GM12878 (cell line): ENCODE measurements around the gene LMTK2. TPM values are rescaled to one million over a fixed set of nuclear protein-coding genes. Genes with fewer than 3 reads are reported as not detected.

Source experiments
- ATAC-seq: fragments of 200-7000 bp; cut with Tn5 transposase; 3 replicates; pipeline ENCODE4 v1.9.1; 2020; ENCODE audit warnings: mild to moderate bottlenecking, moderate library complexity
- BruUV-seq: library from RNA; stranded (reverse); fragments of 400-500 nt; replicated peaks from 2 replicates; lab custom pipeline; 2021; lab: Mats Ljungman, UMichigan
- CTCF ChIA-PET: fragments of 300-600 bp; sonication (Branson Sonifier 250); formaldehyde crosslinking; extraction: SDS; loops from one replicate; lab custom pipeline; 2021; ENCODE audit warnings: inconsistent platforms; lab: Yijun Ruan, JAX
- POLR2A ChIA-PET: fragments of 350-600 bp; formaldehyde crosslinking; extraction: SDS; loops from one replicate; lab custom pipeline; 2021; ENCODE audit warnings: inconsistent platforms; lab: Charles Lee
- RAD21 ChIA-PET: fragments of 300-600 bp; sonication (Branson Sonifier 250); formaldehyde crosslinking; loops from one replicate; lab custom pipeline; 2023; ENCODE audit warnings: antibody characterized with exemption; ENCODE audit not compliant: unreplicated experiment; lab: Charles Lee
- SMC1A ChIA-PET: fragments of 300-600 bp; sonication (Branson Sonifier 250); formaldehyde crosslinking; loops from one replicate; lab custom pipeline; 2023; ENCODE audit not compliant: unreplicated experiment, uncharacterized antibody; lab: Charles Lee
- DNase-seq: peaks from one replicate; pipeline ENCODE4 v3.0.0-alpha.2; 2011; ENCODE audit warnings: low read depth, low spot score
- FAIRE-seq: peaks from 3 replicates; lab custom pipeline; 2011; peaks lifted over from hg19 to GRCh38; lab: Jason Lieb, UNC
- H2AFZ ChIP-seq: 2 replicates; pipeline ENCODE4 v1.6.0; 2011; ENCODE audit warnings: low read depth, low read length, control low read depth; ENCODE audit not compliant: control insufficient read depth
- H3K27ac ChIP-seq: 2 replicates; pipeline ENCODE4 v1.5.1; 2011; ENCODE audit warnings: control low read depth; ENCODE audit not compliant: control insufficient read depth, insufficient read depth
- H3K27me3 ChIP-seq, 2 experiments: replicated peaks in 1 of 2; 2 replicates each; pipeline versions ENCODE4 v1.6.0 to v1.6.1; 2011; ENCODE audit warnings: low read length in 1 of 2; ENCODE audit not compliant: control insufficient read depth in 2 of 2, insufficient read depth in 2 of 2
- H3K36me3 ChIP-seq, 2 experiments: 2 replicates each; pipeline ENCODE4 v1.5.1; 2011; ENCODE audit warnings: low read length in 1 of 2; ENCODE audit not compliant: control insufficient read depth in 2 of 2, insufficient read depth in 2 of 2
- H3K4me1 ChIP-seq: 2 replicates; pipeline ENCODE4 v1.6.1; 2011; ENCODE audit warnings: mild to moderate bottlenecking, low read length, moderate library complexity, mixed read lengths; ENCODE audit not compliant: control insufficient read depth, insufficient read depth
- H3K4me2 ChIP-seq: 2 replicates; pipeline ENCODE4 v1.6.0; 2011; ENCODE audit warnings: control low read depth; ENCODE audit not compliant: control insufficient read depth, insufficient read depth
- H3K4me3 ChIP-seq: fragments of 200-600 bp; sonication (generic); 2 replicates; pipeline ENCODE4 v1.5.1; 2016
- H3K79me2 ChIP-seq: 2 replicates; pipeline ENCODE4 v1.6.0; 2011; ENCODE audit warnings: low read length; ENCODE audit not compliant: control insufficient read depth, insufficient read depth
- H3K9ac ChIP-seq: 2 replicates; pipeline ENCODE4 v1.8.0; 2011; ENCODE audit warnings: low read length, control low read depth, mixed read lengths; ENCODE audit not compliant: control insufficient read depth, insufficient read depth
- H3K9me3 ChIP-seq: replicated peaks from 3 replicates; pipeline ENCODE4 v1.5.1; 2011; ENCODE audit warnings: mild to moderate bottlenecking, low read length; ENCODE audit not compliant: control insufficient read depth, insufficient read depth
- H4K20me1 ChIP-seq: 2 replicates; pipeline ENCODE4 v1.6.0; 2011; ENCODE audit not compliant: control insufficient read depth, insufficient read depth
- CBX5 ChIP-seq: sonication (generic); IDR thresholded peaks from 2 replicates; pipeline ENCODE4 v1.6.1; 2016; ENCODE audit warnings: low read depth, moderate library complexity, mild to moderate bottlenecking, inconsistent platforms
- IRF4 ChIP-seq: IDR thresholded peaks from 2 replicates; pipeline ENCODE4 v1.6.1; 2011; ENCODE audit warnings: low read depth, low read length
- KDM1A ChIP-seq: fragments of 200-600 bp; sonication (generic); IDR thresholded peaks from 2 replicates; pipeline ENCODE4 v1.6.1; 2016; ENCODE audit warnings: borderline replicate concordance
- MTA3 ChIP-seq: IDR thresholded peaks from 2 replicates; pipeline ENCODE4 v1.6.1; 2012; ENCODE audit warnings: low read length, inconsistent platforms, borderline replicate concordance
- NR2C1 ChIP-seq: fragments of 450-650 bp; IDR thresholded peaks from 2 replicates; pipeline ENCODE4 v1.6.1; 2017; ENCODE audit warnings: antibody characterized with exemption, mild to moderate bottlenecking, moderate library complexity
- RUNX3 ChIP-seq: IDR thresholded peaks from 2 replicates; pipeline ENCODE4 v1.6.1; 2012; ENCODE audit warnings: low read length, inconsistent platforms
- SUPT20H ChIP-seq: IDR thresholded peaks from 2 replicates; pipeline ENCODE4 v1.6.1; 2011; ENCODE audit warnings: low read depth, mild to moderate bottlenecking, low read length, moderate library complexity, borderline replicate concordance; ENCODE audit not compliant: control insufficient read depth
- WGBS: methylation state at CpG from one replicate; pipeline ENCODE4 v1.1.6; 2016; ENCODE audit warnings: low lambda C conversion rate; ENCODE audit not compliant: insufficient replicate concordance, insufficient coverage; ENCODE audit errors: missing lambda C conversion rate; 5-methylcytosine and 5-hydroxymethylcytosine counted together
- in situ Hi-C: fragments of 300-500 bp; cut with MboI; formaldehyde crosslinking; loops from 9 replicates; pipeline ENCODE4 v1.14.3; 2018; ENCODE audit warnings: mixed read lengths
- intact Hi-C: fragments of 100-400 bp; cut with micrococcal nuclease; formaldehyde crosslinking; loops from one replicate; pipeline ENCODE4 v1.14.2; 2022; ENCODE audit not compliant: unreplicated experiment
- polyA plus RNA-seq, 11 experiments: library from polyadenylated mRNA; depleted of rRNA in 4 of 11; unstranded in 6 of 11; stranded (reverse) in 5 of 11; fragments of >200 nt; fragmentation: Nextera tagmentation in 4 of 11; fragmentation: Illumina TruSeq in 1 of 11; extraction: Ambion mirVana in 4 of 11; extraction: Trizol in 1 of 11; gene quantifications; 1 replicate in 1 of 11; 2 replicates in 10 of 11; pipeline versions ENCODE4 v1.2.1 to v1.2.3, GENCODE V29; 2011 to 2016; ENCODE audit warnings: inconsistent platforms in 2 of 11, missing spikeins in 2 of 11, low read depth in 1 of 11
- total RNA-seq, 4 experiments: library from RNA; depleted of rRNA in 3 of 4; stranded (reverse); fragments of >200 nt in 3 of 4; fragmentation: Illumina TruSeq in 1 of 4; extraction: Trizol in 1 of 4; gene quantifications; 2 replicates each; pipeline versions ENCODE4 v1.2.1 to v1.2.3, GENCODE V29; 2013 to 2021
- TF ChIP-seq, protein P1 (sequence below): fragments of 150-350 bp; IDR thresholded peaks from 2 replicates; pipeline ENCODE4 v1.6.1; 2014; ENCODE audit warnings: mild to moderate bottlenecking, low read depth, low read length
- TF ChIP-seq, protein P2 (sequence below): IDR thresholded peaks from 2 replicates; pipeline ENCODE4 v1.6.1; 2012; ENCODE audit warnings: low read length, inconsistent platforms
- TF ChIP-seq, protein P3 (sequence below): fragments of 450-650 bp; conservative IDR thresholded peaks from 2 replicates; pipeline ENCODE4 v1.6.1; 2017; ENCODE audit warnings: mild to moderate bottlenecking, moderate library complexity
- TF ChIP-seq, protein P4 (sequence below): fragments of 450-650 bp; IDR thresholded peaks from 2 replicates; pipeline ENCODE4 v1.6.1; 2017; ENCODE audit warnings: mild to moderate bottlenecking, moderate library complexity
- TF ChIP-seq, protein P5 (sequence below): IDR thresholded peaks from 2 replicates; pipeline ENCODE4 v1.6.1; 2012; ENCODE audit warnings: low read depth, low read length, improper control_type of control experiment
- TF ChIP-seq, protein P6 (sequence below): fragments of 450-650 bp; IDR thresholded peaks from 2 replicates; pipeline ENCODE4 v1.6.1; 2016; ENCODE audit warnings: mild to moderate bottlenecking

Gene LMTK2
- total and polyA plus RNA-seq, 10 of the 15 experiments (the other 5 are each of a cell fraction or from before 2014, with no cell fraction given) = 0.68 to 8.7 (median 4.6) TPM

DNA sequence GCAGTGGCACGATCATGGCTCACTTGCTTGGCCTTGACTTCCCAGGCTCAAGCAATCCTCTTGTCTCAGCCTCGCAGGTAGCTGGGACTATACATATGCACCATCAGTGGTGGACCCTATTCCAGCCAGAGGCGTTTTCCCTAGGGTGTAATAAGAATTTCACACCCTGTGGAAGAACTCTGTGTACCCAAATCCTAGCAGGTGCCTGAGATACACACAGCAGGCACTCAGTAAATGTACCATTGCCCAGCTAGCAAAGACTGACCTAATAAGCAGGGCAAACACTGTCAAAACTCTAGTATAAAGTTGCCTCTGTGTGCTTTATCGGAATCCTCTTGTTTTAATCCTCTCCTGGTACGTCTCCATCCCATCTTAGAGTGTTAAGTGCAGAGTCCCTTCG, 70.9 kb downstream of the LMTK2 start:
- H2AFZ ChIP-seq = no peak overlapping the region
- H3K4me2 ChIP-seq = no peak overlapping the region
- H3K36me3 ChIP-seq = no peaks in the 10 kb centered on the region; a peak in 2 of 4 replicates
- no peaks in the 10 kb centered on the region for H4K20me1 ChIP-seq
- H3K9ac ChIP-seq = no peak overlapping the region
- ChIA-PET RAD21 (interaction anchor here (1.2 to 1.6 kb wide), 2 partner anchors 9 to 73 kb away, joined by 5 to 7 read pairs; no protein-coding TSS in a partner anchor), POLR2A (no interaction called here), CTCF (interaction anchor here (1.5 to 4.5 kb wide), 3 partner anchors 9 to 156 kb away, joined by 3 to 31 read pairs (median 12); no protein-coding TSS in a partner anchor), SMC1A (interaction anchor here (1.6 kb wide), 1 partner anchor 9 kb away, joined by 5 read pairs; no protein-coding TSS in a partner anchor)
- H3K4me1 ChIP-seq = no peaks in the 10 kb centered on the region
- FAIRE-seq (no peak), DNase-seq (no peak), ATAC-seq (no peak)
- H3K27me3 ChIP-seq = no peaks in the 10 kb centered on the region
- intact Hi-C loops (no loop called here), in situ Hi-C loops (no loop called here)
- BruUV-seq = no TSS peak
- WGBS = 96% methylated on average over 6 of the region's 6 CpGs
- H3K9me3 ChIP-seq = no peaks in the 10 kb centered on the region
- no peaks in the 10 kb centered on the region for H3K79me2 ChIP-seq
- no peak overlapping the region for H3K4me3 ChIP-seq
- no peak overlapping the region for H3K27ac ChIP-seq
- TF ChIP-seq, protein P1, sequence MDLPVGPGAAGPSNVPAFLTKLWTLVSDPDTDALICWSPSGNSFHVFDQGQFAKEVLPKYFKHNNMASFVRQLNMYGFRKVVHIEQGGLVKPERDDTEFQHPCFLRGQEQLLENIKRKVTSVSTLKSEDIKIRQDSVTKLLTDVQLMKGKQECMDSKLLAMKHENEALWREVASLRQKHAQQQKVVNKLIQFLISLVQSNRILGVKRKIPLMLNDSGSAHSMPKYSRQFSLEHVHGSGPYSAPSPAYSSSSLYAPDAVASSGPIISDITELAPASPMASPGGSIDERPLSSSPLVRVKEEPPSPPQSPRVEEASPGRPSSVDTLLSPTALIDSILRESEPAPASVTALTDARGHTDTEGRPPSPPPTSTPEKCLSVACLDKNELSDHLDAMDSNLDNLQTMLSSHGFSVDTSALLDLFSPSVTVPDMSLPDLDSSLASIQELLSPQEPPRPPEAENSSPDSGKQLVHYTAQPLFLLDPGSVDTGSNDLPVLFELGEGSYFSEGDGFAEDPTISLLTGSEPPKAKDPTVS = no peak
- TF ChIP-seq SUPT20H (no peak), IRF4 (no peak), KDM1A (no peak), RUNX3 (no peak), MTA3 (no peak), NR2C1 (no peak), CBX5 (no peak)
- TF ChIP-seq, protein P2, sequence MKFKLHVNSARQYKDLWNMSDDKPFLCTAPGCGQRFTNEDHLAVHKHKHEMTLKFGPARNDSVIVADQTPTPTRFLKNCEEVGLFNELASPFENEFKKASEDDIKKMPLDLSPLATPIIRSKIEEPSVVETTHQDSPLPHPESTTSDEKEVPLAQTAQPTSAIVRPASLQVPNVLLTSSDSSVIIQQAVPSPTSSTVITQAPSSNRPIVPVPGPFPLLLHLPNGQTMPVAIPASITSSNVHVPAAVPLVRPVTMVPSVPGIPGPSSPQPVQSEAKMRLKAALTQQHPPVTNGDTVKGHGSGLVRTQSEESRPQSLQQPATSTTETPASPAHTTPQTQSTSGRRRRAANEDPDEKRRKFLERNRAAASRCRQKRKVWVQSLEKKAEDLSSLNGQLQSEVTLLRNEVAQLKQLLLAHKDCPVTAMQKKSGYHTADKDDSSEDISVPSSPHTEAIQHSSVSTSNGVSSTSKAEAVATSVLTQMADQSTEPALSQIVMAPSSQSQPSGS = no peak
- TF ChIP-seq, protein P3, sequence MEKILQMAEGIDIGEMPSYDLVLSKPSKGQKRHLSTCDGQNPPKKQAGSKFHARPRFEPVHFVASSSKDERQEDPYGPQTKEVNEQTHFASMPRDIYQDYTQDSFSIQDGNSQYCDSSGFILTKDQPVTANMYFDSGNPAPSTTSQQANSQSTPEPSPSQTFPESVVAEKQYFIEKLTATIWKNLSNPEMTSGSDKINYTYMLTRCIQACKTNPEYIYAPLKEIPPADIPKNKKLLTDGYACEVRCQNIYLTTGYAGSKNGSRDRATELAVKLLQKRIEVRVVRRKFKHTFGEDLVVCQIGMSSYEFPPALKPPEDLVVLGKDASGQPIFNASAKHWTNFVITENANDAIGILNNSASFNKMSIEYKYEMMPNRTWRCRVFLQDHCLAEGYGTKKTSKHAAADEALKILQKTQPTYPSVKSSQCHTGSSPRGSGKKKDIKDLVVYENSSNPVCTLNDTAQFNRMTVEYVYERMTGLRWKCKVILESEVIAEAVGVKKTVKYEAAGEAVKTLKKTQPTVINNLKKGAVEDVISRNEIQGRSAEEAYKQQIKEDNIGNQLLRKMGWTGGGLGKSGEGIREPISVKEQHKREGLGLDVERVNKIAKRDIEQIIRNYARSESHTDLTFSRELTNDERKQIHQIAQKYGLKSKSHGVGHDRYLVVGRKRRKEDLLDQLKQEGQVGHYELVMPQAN = no peak
- TF ChIP-seq, protein P4, sequence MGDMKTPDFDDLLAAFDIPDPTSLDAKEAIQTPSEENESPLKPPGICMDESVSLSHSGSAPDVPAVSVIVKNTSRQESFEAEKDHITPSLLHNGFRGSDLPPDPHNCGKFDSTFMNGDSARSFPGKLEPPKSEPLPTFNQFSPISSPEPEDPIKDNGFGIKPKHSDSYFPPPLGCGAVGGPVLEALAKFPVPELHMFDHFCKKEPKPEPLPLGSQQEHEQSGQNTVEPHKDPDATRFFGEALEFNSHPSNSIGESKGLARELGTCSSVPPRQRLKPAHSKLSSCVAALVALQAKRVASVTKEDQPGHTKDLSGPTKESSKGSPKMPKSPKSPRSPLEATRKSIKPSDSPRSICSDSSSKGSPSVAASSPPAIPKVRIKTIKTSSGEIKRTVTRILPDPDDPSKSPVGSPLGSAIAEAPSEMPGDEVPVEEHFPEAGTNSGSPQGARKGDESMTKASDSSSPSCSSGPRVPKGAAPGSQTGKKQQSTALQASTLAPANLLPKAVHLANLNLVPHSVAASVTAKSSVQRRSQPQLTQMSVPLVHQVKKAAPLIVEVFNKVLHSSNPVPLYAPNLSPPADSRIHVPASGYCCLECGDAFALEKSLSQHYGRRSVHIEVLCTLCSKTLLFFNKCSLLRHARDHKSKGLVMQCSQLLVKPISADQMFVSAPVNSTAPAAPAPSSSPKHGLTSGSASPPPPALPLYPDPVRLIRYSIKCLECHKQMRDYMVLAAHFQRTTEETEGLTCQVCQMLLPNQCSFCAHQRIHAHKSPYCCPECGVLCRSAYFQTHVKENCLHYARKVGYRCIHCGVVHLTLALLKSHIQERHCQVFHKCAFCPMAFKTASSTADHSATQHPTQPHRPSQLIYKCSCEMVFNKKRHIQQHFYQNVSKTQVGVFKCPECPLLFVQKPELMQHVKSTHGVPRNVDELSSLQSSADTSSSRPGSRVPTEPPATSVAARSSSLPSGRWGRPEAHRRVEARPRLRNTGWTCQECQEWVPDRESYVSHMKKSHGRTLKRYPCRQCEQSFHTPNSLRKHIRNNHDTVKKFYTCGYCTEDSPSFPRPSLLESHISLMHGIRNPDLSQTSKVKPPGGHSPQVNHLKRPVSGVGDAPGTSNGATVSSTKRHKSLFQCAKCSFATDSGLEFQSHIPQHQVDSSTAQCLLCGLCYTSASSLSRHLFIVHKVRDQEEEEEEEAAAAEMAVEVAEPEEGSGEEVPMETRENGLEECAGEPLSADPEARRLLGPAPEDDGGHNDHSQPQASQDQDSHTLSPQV = no peak
- TF ChIP-seq, protein P5, sequence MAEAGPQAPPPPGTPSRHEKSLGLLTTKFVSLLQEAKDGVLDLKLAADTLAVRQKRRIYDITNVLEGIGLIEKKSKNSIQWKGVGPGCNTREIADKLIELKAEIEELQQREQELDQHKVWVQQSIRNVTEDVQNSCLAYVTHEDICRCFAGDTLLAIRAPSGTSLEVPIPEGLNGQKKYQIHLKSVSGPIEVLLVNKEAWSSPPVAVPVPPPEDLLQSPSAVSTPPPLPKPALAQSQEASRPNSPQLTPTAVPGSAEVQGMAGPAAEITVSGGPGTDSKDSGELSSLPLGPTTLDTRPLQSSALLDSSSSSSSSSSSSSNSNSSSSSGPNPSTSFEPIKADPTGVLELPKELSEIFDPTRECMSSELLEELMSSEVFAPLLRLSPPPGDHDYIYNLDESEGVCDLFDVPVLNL = no peak
- TF ChIP-seq, protein P6, sequence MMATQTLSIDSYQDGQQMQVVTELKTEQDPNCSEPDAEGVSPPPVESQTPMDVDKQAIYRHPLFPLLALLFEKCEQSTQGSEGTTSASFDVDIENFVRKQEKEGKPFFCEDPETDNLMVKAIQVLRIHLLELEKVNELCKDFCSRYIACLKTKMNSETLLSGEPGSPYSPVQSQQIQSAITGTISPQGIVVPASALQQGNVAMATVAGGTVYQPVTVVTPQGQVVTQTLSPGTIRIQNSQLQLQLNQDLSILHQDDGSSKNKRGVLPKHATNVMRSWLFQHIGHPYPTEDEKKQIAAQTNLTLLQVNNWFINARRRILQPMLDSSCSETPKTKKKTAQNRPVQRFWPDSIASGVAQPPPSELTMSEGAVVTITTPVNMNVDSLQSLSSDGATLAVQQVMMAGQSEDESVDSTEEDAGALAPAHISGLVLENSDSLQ = no peak
